NCI-H526 treated with DMSO at 0.1 percent for 48 hours (cell line): ENCODE data around the gene PDYN.
"Not testable (repeated sequence)": the region's sequence is repeated elsewhere in the genome, so short reads cannot be mapped to it uniquely, and the experiment has no call there.

ENCODE experiments used
- DNase-seq: peaks from one replicate; lab custom pipeline; 2025; lab: John Stamatoyannopoulos, UW

PDYN gene

DNA sequence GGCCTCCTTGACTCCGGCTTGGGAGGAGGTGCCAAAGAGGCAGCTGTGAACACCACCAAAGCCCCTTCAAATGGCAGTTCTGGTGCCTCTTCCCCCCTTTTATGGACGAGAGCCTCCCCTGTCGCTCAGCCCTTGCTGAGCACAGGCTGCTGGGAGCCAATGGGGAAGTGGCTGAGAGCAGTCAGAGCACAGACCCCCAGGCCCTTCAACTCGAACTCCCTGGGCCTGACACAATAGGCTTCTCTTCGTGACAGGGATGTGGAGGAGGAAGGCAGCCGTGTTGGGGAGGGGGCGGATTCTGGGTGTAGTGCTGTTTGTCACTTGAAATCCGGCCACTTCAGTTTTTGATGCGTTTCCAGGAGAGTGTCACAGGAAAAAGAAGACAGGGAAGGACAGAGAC lies at the start of gene PDYN:
TSS of gene PDYN (minus strand) at position 73 of the 400 bp plus-strand sequence. CDS start 10,974 bp downstream, outside the sequence.
- DNase-seq: no peak

DNA sequence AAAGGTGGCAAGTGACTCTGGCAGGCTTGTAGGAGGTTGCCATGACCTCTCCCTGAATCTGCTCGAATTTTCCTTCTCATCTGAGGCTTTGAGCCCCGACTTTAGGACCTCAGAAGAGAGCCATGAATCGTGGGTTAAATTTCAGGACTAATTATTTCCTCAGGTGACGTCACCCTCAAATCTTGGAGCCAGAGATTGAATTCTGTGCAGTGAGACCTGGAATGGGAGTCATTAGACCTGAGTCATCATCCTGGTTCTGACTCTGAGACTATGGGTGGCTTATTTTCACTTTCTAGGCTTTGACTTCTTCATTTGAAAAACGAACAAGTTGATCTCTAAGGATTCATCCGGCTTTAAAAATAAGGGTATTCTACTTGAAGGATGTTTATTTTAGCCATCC lies 48.5 kb upstream of the PDYN start:
- no peak for DNase-seq

DNA sequence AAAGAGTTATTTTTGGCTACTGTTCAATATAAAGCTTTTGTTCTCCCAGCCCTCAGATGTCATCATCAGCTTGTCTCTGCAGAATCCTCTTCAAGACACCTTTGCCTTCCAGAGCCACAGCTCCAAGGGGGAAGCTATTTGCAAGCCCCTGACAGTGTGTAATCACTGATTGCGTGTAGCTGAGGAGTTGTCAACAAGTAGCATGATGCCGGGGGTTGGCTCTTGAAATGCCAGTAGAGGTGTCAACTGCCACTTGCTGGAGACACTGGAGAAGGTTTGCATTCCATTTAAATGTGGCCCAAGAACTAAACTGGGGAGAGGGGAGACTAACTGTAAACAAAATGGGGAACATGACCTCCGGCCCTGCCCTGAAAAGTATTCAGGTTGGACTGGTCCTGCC lies 44.3 kb upstream of the PDYN start:
- no peak for DNase-seq

DNA sequence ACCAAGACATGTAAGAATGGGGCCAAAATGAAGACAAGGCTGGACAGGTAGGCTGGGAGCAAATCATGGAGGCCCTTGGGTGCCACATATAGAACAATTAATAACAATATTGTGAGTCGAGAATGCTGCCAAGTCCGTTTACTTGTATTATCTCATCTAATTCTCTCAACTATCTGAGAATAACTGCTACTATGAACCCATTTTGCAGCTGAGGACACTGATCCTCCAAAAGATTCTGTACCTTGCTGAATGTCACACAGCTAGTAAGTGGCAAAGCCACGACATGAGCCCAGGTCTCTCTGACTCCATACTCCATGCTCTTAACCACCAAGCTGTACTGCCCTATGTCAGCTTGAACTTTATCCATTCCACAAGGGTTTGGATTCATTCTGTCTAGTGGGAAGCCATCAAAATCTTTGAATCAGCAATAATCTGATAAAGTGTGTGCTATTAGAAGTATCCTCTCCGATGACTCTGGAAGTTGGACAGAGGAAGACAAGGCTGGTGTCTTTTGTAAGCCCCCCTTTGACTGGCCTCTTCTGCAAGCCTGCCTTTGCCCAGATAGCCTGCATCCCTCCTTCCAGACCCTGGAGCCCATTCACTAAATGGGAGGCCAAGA lies 43.5 kb upstream of the PDYN start:
- DNase-seq: no peak

DNA sequence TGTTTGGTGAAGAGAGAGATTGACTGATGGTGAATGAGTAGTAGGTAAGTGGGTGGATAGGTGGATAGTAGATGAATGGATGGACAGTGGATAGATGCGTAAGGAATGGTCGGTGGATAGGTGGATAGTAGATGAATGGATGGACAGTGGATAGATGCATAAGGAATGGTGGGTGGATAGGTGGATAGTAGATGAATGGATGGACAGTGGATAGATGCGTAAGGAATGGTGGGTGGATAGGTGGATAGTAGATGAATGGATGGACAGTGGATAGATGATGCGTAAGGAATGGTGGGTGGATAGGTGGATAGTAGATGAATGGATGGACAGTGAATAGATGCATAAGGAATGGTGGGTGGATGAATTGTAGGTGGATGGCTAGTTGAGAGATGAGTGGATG lies 42.5 kb upstream of the PDYN start:
- DNase-seq: not testable (repeated sequence)

DNA sequence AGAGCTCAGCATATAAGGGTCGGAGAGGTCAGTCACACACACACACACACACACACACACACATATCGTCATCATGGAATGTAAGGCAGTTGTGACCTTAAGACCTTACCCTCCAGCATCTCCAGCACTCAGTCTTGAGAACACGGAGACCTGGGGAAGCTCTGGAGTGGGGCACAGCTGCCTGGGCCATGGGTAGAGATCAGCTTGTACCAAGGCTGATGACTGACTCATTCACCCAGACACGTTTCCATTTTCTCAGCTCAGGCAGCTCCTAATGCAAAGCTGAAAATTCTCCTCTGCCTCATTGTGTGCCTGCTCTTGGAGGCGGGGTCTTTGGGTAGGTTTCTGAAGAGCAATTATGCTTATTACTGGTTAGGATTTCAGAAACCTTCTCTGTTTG lies 38.3 kb upstream of the PDYN start:
- no peak for DNase-seq

DNA sequence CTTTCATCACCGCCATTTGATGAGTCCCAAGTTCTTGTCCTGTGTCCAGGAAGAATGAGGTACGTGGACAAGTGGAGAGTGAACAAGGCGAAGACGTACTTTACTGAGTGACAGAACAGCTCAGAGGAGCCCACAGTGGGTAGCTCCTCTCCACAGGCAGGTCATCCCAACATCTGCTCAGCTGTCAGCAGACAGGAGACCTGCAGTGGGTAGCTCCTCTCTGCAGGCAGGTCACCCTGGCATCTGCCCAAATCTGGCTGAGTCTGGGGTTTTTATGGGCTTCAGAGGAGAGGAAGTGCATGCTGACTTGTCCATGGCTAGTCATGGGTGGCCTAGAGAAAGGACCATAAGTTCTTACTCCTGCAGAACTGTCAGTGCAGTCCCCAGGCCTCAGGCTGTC lies 32.7 kb upstream of the PDYN start:
- no peak for DNase-seq

DNA sequence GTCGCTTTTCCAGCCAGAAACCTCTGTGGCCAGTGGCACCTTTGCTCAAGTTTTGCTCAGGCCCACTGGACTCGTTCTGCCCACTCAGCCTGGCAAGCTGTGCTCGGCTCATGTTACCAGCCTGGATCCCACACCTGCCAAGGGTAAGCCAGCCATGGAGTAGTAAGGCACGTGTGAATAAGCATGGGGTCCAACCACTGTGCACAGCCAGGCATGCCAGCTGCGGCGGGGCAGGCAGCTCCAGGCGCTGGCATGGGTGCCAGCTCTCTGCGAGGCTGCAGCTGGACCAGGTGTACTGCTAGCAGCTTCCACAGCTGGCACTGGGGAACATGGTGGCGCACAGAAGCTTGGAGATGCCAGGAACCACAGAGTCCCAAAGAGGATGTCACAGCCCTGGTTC lies 32.1 kb upstream of the PDYN start:
- DNase-seq: no peak

DNA sequence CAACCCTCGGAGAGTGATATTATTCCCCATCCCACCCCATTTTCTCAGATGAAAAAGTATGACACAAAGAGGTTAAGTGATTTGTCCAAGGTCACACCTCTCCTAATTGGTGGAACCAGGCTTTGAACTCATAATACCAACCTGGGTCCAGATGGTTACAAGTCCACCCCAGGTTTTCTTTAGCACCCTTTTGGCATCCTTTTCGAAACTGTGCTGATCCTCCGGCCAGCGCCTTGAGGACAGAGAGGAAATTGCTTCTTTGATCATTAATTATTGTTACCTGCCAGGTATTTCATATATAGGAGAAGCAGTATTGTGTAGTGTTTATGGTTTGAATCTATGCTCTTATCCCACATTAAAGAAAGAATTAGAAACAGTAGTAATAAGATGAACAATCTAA lies 29.3 kb upstream of the PDYN start:
- DNase-seq: no peak

DNA sequence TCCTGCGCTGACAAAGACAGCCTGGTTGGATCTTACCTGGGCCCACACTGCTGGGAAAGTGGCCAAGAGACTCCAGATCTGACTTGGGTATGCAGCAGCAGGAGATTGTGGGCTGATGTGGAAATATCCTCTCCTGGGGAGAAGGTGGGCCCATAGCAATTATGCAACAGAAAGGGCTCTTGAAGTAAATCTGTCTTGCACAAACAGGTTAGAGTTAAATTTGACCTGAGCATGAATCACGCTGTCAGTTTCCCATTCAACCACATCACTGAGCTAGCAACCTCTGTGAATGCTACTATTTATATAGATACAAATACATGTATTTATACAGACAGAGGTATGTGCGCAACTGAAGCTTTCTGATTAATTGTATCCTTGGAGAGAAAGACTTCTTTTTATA lies 28.3 kb upstream of the PDYN start:
- DNase-seq: no peak

DNA sequence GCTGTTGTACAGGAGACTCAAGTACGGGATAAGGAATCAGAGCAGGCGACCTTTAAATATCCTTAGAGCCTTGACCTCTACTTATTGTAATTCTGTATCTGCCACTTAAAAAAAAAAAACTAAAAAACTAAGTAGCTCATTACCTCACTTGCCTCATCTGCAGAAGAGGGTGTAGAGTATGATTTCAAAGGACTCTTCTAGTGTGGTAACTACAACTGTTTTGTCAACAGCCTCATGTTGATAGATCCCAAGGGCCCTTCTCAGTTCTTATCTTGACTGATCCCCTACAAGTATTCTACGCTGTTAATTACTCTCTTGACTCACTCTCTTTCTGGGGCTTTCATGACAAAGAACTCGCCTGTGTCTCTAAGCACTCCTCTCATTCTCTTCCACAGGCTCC lies 16.7 kb upstream of the PDYN start:
- DNase-seq: no peak

DNA sequence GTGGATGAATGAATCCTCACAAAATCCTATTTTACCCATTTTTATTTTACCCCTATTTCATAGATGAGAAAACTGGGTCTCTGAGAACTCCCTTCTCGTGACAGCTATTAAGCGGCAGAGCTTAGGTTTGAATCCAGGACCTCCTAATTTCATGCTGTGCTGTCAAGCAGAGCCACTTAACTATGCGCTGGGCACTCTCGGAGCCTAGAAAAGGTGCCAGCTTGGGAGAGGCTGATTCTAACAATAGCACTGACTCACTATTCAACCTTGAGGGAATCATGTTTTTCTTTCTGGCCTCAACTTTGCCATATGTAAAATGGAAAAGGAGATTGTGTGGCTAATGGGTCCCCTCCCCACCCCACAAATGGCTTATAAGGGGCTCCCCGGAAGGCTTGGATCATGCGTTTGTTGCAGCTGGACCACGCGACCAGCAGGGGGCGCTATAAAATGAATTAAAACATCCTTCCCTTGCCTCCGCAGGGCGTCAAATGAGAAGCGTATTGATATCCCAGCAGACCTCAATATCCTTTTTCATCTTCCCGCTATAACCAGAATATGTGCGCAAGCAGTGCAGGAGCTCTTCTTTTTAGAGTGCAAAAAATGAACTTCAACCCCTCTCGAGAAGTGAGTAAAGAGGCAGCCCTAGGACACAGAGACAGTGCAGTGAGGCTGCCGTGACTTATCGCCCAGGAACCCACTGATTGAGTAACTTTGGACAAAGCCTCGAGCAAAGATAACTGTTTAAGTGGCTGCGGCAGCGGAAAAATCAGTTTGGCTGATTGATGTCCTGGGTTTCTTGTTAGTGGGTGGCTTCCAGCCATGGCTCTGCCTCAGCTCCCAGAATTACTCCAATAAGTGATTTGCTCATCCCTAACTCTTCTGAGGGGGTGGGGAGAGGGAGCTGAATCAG lies 12.8 kb upstream of the PDYN start:
- peak; percentile 57 for DNase-seq

DNA sequence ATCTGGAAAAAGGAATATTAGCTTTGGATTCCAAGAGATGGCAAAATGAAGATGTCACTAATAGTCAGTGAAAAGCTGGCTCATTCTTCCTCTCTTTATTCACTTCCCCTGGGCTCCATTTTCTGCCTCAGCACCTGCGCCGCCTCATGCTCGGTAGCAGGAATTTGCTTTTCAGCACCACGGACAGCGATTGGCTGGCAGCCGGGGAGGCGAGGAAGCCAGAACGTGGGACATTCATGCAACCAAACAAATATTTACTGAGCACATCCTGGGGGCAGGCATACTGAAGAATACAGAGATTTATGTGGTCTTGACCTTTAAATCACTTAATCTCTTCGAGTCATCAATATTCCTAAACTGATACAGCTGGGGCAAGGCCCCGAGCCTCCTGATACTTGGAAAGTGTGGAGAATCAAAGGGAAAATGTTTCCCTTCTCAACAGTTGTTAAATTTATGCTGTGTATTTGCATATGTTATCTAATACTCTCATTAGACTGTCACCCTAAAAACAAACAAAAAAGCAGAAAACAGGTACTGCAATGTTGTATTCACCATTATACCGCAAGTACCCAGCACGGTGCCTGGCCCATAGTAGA lies 12.1 kb upstream of the PDYN start:
- DNase-seq: peak; percentile 79

DNA sequence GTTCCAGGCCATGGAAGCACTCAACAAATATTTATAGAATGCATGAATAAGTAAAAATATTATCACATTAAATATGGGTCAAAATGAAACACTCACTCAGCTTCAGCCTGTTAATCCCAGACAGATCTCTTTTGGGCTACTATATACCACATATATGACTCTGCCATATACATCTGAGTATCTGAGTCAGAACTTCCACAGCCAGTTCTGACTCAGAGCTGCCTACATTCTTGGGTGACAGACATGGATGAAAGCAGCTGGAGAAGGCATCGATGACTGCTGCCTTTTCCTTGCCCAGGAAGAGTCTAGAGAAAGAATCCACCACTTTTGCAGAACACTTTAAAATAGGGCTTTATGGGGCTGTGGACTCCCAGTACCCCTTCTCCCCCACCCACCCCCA lies 11.5 kb upstream of the PDYN start:
- DNase-seq: no peak

DNA sequence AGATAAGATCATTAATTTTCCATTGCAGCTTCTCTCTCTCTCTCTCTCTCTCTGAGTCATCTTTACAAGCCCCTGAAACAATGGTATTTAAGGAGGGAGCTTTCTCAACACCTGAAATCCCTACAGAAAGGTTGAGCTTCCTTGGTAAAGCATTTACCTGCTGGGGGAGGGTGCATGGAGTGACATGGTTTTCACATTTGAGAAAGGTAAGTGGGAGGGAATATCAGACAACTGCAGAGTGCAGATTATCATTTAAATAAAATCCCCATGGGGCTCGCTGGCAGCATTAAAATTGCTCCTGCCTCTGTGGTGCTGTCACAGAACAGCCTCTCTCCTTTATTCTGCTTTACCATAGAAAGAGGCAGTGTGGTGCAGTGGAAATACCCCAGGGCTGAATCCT lies 10.3 kb upstream of the PDYN start:
- no peak for DNase-seq

DNA sequence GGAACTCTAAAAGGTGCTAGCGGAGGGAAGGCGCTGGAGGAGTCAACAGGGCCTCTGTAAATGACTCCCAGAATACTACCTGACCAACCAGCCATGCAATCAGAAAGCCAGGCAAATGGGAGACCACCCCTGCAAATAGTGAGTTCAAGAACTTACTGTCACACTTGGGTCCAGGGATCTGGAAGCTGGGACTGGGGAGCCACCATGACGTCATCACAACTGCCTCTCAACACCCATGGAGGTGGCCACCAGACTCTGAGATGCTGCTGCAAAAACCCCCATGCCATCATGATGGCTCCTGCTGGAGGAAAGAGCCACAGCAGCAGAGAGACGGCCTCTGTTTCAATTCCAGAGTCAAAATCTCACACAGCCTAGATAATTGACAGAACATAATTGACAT lies 8.5 kb upstream of the PDYN start:
- DNase-seq: no peak

DNA sequence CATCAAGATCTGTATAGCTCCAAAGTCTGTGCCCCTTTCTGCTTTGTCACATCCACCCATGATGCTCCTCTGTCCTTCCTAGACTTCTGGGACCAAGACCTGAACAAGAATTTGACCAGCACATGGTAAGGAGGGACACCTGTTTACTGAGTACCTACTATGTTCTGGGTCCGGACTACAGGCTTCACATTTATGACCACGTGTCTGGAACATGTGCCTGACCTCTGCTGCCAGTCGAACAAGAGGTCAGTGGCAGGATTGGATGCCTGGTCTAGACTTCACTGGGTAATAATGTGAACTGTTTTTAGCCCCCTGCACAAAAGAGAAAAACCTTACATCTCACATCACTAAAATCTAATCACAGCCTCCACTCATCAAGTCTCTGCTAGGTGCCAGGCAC lies 7.3 kb upstream of the PDYN start:
- DNase-seq: no peak

DNA sequence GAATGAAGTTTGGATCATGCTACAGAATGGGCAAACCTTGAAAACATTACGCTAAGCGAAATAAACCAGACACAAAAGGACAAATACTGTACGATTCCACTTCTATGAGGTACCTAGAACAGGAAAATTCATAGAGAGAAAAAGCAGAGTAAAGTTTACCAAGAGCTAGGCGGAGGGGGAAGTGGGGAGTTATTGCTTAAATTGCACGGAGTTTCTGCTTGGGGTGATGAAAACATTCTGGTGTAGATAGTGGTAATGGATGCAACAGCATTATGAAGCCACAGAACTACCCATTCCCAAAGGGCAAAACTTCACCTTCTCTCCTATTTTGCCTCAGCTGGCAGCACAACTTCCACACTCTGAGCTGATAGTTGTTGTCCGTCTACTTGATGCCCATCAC lies 6.4 kb upstream of the PDYN start:
- no peak for DNase-seq

DNA sequence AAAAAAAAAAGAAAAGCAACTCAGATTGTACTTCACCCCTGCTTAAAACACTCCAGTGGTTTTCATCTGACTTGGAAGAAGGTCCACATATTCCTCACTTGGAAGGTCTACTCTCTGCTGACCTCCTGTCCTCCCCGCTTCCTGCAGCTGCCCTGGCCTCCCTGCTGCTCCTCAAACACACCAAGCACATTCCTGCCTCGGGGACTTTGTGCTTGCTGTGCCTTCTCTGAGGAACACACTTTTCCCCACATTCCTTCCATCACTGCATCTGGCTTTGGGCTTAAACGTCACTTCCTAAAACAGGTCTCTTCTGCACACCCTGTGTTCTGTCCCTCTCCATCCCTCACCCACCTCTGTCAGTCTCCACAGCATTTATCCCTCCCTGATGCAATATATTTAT lies 4.9 kb upstream of the PDYN start:
- DNase-seq: no peak

DNA sequence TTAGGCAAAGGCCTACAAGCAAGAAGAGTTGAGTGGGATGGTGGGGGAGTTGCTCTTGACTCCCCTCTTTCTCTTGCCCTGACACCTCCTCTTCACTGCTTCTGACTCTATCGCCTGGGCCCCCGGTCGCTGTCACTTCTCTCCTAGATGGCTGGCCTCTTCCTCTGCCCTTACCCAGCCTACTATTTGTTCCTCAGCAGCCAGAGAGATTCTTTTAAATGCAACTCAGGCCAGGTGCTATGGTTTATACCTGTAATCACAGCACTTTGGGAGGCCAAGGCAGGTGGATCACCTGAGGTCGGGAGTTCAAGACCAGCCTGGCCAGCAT lies 4.3 kb upstream of the PDYN start:
- DNase-seq: no peak

DNA sequence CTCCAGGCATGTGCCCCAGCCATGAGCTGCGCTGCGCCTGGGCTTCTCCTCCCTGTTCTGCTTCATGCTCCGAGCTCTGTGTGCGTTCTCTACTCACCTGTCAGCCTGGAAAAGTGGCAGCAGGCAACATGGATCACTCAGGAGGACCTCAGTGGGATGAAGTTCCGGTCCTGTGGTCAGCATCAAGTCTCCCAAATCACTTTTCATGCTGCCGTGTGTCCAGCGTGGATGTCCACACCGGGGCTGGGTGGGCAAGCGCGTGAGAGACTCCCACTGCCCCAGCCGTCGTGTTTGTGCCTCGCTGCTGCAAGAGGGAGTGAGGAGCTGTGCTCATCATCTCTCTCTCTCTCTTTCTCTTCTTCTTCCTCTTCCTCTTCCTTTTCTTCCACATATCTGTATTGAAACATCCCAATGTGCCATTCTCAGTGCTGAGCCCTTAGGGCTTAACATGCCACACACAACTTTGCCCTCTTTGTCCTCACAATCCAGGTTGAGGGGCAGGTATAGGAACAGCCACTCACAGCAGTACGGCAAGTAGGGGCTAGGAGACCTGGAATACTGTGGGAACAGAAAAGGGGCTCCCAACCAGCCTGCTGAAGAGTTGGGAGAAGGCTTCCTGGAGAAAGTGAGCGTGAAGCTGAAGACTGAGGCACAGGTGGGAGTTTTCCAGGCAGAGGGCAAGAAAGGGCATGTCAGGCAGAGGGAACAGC lies 3.8 kb upstream of the PDYN start:
- no peak for DNase-seq

DNA sequence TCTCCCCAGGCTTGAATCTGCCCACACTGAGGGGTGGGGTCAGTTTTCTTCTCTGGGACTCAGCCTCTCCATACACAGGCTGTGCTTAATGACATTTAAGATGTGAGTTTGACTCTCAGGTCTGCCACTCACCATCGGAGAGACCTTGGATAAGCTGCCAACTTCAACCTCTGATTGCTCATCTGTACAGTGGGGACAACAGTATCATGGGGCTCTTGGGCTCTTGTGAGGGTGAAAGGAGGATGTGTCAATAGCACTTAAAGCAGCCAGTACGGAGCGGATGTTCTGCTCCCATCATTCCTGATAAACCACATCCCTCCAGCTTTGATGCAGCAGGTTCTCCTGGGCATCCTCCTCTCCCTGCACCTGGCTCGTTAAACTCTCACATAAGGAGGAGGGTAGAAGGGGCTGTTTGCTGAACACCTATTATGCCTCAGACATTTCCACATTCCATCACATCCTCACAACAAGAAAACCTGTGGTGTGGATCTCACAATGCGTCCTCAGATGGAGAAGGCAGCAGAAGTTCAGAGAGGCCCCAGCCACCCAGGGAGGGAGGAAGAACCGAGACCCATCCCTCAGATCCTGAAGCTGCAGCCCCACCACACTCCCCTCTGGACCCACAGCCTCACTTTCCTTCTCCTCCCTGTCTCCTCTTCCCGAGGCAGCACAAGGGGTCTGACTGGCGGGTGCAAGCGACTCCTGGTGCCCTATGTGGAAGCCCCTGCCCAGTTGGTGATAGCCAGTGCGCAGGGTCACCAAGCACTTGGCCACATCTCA lies 1.9 kb upstream of the PDYN start:
- no peak for DNase-seq
